ENCODE results near the gene PIP4K2A.

- TF ChIP-seq CTCF (IDR thresholded peaks at IDR 0.05; ENCODE audit: control extremely low read depth in 1 of 3, insufficient read depth in 1 of 3, low read depth in 1 of 3, low read length in 3 of 3) (no peak), BRCA1 (IDR thresholded peaks at IDR 0.05; ENCODE audit: low read depth, low read length) (no peak)
Observed at GRCh38 chr10:22613011-22613410, 101.4 kb downstream of the PIP4K2A start.

All from H1 (cell line).